ENCODE results near the gene RIPOR2. TPM values are rescaled to one million over a fixed set of nuclear protein-coding genes. Genes with fewer than 3 reads are reported as not detected.
"Not testable (repeated sequence)": the region's sequence is repeated elsewhere in the genome, so short reads cannot be mapped to it uniquely, and the experiment has no call there.

Gene RIPOR2
- total RNA-seq, 4 donors from 2014 or later, result 3.7 to 112 (median 6.1) TPM

GRCh38 chr6:24915641-24916040 lies 20.1 kb downstream of the RIPOR2 start:
- DNase-seq, result no peak
- TF ChIP-seq POLR2A (IDR thresholded peaks at IDR 0.05) (no peak), CTCF (IDR thresholded peaks at IDR 0.05) (no peak)
- Histone ChIP-seq H3K27me3 (no peaks in the 10 kb centered on the region), H3K4me3 (no peak overlapping the region), H3K4me1 (peaks cover 0 to 15% (median 11%) of the 10 kb centered on the region in 4 donors), H3K9me3 (no peaks in the 10 kb centered on the region), H3K27ac (no peak overlapping the region), H3K36me3 (no peaks in the 10 kb centered on the region)

- not testable (repeated sequence) for H3K27me3 ChIP-seq, H3K4me3 ChIP-seq, H3K27ac ChIP-seq, H3K36me3 ChIP-seq, DNase-seq, H3K9me3 ChIP-seq
- peaks cover 0 to 21% (median 14%) of the 10 kb centered on the region in 4 donors for H3K4me1 ChIP-seq
Measured at GRCh38 chr6:24914082-24914481, 21.7 kb downstream of the RIPOR2 start.

GRCh38 chr6:24911796-24912382 lies 23.9 kb downstream of the RIPOR2 start:
- H3K36me3 ChIP-seq, result no peaks in the 10 kb centered on the region
- TF ChIP-seq CTCF (IDR thresholded peaks at IDR 0.05), result no peak
- no peak for TF ChIP-seq POLR2A (IDR thresholded peaks at IDR 0.05)
- no peaks in the 10 kb centered on the region for H3K27me3 ChIP-seq
- H3K4me3 ChIP-seq, result peak overlapping the region in 2 of 4 donors; percentile 56 to 57
- H3K9me3 ChIP-seq, result no peaks in the 10 kb centered on the region
- DNase-seq, result no peak
- H3K4me1 ChIP-seq, result peaks cover 0 to 30% (median 22%) of the 10 kb centered on the region in 4 donors
- H3K27ac ChIP-seq, result peak overlapping the region in 1 of 4 donors; percentile 76

- no peaks in the 10 kb centered on the region for H3K9me3 ChIP-seq
- H3K27me3 ChIP-seq, result no peaks in the 10 kb centered on the region
- peak overlapping the region; percentile 44 to 61 (median 56) for H3K4me3 ChIP-seq
- peak; percentile 52 to 64 (median 59) for DNase-seq
- H3K27ac ChIP-seq, result peak overlapping the region; percentile 22 to 76 (median 40)
- no peak for TF ChIP-seq POLR2A (IDR thresholded peaks at IDR 0.05)
- no peak for TF ChIP-seq CTCF (IDR thresholded peaks at IDR 0.05)
- H3K36me3 ChIP-seq, result no peaks in the 10 kb centered on the region
- H3K4me1 ChIP-seq, result peaks cover 0 to 30% (median 22%) of the 10 kb centered on the region in 4 donors
Measured at GRCh38 chr6:24910961-24911725, 24.6 kb downstream of the RIPOR2 start.

GRCh38 chr6:24910331-24910960 lies 25.3 kb downstream of the RIPOR2 start:
- peak overlapping the region; percentile 22 to 76 (median 40) for H3K27ac ChIP-seq
- no peaks in the 10 kb centered on the region for H3K9me3 ChIP-seq
- TF ChIP-seq CTCF (IDR thresholded peaks at IDR 0.05) (no peak), POLR2A (IDR thresholded peaks at IDR 0.05) (no peak)
- H3K4me1 ChIP-seq, result peaks cover 0 to 30% (median 22%) of the 10 kb centered on the region in 4 donors
- peak in 2 of 3 donors; percentile 56 to 63 for DNase-seq
- no peaks in the 10 kb centered on the region for H3K27me3 ChIP-seq
- no peaks in the 10 kb centered on the region for H3K36me3 ChIP-seq
- H3K4me3 ChIP-seq, result peak overlapping the region; percentile 44 to 61 (median 56)

All from Peyer's patch (tissue), 4 donors.